ENCODE measurements around the gene BRMS1L.

DNA sequence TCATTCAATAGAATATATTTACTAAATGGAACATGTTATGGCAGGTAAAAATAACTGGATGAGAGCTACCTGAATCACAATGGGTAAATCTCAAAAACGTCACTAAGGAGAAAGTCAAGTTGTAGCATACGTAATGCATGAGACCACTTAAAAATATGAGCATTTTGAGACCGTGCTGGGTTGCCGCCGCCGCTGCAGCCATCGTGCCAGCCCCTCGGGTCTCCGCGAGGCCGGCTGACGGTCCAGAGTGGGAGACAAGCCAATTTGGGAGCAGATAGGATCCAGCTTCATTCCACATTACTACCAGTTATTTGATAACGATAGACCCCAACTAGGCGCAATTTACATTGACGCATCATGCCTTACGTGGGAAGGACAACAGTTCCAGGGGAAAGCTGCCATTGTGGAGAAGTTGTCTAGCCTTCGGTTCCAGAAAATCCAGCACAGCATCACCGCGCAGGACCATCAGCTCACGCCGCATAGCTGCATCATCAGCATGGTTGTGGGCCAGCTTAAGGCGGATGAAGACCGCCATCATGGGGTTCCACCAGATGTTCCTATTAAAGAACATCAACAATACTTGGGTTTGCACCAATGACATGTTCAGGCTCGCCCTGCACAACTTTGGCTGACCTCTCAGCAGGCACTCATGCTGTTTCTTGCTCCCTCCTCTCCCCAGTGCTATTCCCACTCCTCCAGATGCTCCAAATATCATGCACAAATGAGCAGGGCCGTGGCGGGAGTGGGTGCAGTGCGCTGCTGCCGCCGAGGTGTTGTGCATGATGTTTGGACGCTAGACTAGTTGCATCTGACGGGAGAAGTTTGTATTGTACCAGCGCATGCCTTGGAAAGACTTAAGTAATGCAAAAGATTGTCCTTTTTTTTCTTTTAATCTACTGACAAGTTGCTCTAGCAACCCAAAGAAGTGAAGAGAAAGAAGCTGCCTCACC, 6.3 kb upstream of the BRMS1L start:
- TF ChIP-seq, protein P1, sequence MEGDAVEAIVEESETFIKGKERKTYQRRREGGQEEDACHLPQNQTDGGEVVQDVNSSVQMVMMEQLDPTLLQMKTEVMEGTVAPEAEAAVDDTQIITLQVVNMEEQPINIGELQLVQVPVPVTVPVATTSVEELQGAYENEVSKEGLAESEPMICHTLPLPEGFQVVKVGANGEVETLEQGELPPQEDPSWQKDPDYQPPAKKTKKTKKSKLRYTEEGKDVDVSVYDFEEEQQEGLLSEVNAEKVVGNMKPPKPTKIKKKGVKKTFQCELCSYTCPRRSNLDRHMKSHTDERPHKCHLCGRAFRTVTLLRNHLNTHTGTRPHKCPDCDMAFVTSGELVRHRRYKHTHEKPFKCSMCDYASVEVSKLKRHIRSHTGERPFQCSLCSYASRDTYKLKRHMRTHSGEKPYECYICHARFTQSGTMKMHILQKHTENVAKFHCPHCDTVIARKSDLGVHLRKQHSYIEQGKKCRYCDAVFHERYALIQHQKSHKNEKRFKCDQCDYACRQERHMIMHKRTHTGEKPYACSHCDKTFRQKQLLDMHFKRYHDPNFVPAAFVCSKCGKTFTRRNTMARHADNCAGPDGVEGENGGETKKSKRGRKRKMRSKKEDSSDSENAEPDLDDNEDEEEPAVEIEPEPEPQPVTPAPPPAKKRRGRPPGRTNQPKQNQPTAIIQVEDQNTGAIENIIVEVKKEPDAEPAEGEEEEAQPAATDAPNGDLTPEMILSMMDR (conservative IDR thresholded peaks at IDR 0.05; ENCODE audit: low read depth, low read length): no peak
- TF ChIP-seq CHD1 (IDR thresholded peaks at IDR 0.05; ENCODE audit: low read depth, low read length) (no peak), NFE2L2 (IDR thresholded peaks at IDR 0.05; ENCODE audit: low read depth, low read length) (no peak), RFX5 (IDR thresholded peaks at IDR 0.05; ENCODE audit: low read depth, low read length) (no peak), FOS (IDR thresholded peaks at IDR 0.05; ENCODE audit: low read depth, low read length) (no peak), POLR2A (IDR thresholded peaks at IDR 0.05; ENCODE audit: low read depth, low read length) (no peak), RAD21 (IDR thresholded peaks at IDR 0.05; ENCODE audit: low read length) (no peak), CEBPB (IDR thresholded peaks at IDR 0.05; ENCODE audit: low read depth, low read length) (no peak), SMC3 (IDR thresholded peaks at IDR 0.05; ENCODE audit: low read depth, low read length) (no peak)
- TF ChIP-seq, protein P2, sequence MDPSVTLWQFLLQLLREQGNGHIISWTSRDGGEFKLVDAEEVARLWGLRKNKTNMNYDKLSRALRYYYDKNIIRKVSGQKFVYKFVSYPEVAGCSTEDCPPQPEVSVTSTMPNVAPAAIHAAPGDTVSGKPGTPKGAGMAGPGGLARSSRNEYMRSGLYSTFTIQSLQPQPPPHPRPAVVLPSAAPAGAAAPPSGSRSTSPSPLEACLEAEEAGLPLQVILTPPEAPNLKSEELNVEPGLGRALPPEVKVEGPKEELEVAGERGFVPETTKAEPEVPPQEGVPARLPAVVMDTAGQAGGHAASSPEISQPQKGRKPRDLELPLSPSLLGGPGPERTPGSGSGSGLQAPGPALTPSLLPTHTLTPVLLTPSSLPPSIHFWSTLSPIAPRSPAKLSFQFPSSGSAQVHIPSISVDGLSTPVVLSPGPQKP (IDR thresholded peaks at IDR 0.05; ENCODE audit: borderline replicate concordance, low read depth, low read length): no peak

Data from IMR-90 (cell line).